NCI-H1417 treated with DMSO at 0.1 percent for 48 hours (cell line): ENCODE data around the gene BTBD2.

ENCODE experiments used
- DNase-seq: peaks from one replicate; lab custom pipeline; 2025; lab: John Stamatoyannopoulos, UW

Gene BTBD2

DNA sequence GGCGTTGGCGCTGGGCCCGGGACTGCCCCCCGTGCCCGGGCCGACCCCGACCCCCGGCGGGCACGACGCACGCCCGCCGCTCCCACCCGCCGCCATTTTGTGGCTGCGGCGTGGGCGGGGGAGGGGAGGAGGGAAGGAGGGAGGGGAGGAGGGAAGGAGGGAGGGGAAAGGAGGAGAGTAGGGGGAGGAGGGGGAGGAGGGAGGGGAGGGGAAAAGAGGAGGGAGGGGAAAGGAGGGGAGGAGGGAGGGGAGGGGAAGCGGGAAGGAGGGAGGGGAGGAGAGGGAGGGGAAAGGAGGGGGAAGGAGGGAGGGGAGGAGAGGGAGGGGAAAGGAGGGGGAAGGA is at the start of gene BTBD2:
BTBD2 (minus strand) TSS at position 107 of the 343 bp plus-strand sequence; CDS start at position 96, 11 bp downstream.
- no peak for DNase-seq

DNA sequence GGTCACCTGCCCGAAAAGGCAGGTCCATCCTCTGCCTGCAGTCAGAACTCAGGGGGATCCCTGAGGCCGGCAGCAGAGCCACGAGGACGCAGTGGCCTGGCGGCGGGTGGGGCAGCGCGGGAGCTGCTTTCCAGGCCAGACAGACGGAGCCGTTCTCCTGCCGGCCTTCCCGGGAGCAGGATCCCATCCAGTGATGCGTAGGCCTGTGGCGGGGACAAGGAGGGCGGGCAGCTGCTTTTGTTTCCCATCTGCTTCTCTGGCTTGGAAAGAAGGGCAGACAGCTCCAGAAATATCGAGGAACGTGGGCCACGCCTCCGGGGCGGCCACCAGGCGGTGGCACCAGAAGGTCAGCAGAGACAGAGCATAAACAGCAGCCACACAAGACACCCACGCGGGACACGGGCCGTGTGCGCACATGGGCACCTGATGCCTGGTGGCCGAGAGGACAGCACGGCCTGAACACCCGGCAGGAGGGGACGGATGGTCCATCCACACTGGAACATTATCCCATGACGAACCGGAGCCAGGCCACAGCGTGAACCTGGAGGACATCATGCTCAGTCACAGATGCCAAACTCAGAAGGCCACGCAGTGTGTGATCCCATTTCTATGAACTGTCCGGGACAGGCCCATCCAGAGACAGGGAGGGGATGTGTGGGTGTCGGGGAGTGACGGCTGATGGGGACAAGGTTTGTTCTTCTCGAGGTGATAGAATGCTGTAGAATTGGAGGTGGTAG is 49.4 kb upstream of the BTBD2 start:
- DNase-seq: no peak

DNA sequence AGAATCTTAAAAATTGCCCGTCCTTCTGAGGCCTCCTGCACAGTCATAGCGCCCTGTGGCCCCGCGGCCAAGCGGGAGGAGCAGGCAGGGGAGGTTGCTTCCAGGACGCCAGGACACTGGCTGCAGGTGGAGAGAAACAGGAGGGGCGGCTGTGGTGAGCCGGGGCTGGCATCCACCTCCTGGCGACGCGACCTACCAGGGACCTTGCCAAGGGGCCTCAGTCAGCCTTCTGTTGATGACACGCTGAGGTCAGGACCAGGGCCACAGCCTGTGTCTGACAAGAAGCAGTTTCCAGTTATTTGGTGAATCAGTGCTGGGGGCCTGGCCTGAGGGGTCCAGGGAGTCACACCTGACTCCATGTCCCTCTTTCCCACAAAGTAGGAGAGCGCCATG is 48.9 kb upstream of the BTBD2 start:
- no peak for DNase-seq

DNA sequence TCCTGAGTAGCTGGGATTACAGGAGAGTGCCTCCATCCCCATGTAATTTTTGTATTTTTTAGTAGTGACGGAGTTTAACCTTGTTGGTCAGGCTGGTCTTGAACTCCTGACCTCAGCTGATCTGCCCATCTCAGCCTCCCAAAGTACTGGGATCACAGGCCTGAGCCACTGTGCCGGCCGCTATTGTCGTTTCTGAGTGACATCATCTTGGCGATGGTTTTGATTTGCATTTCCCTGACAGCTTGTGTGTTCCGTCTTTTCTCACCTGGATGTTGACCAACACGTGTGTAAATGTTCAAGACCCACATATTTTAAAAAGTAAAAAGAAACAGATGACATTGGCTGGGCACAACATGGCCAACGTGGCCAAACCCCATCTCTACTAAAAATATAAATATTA is 48.3 kb upstream of the BTBD2 start:
- DNase-seq: no peak

DNA sequence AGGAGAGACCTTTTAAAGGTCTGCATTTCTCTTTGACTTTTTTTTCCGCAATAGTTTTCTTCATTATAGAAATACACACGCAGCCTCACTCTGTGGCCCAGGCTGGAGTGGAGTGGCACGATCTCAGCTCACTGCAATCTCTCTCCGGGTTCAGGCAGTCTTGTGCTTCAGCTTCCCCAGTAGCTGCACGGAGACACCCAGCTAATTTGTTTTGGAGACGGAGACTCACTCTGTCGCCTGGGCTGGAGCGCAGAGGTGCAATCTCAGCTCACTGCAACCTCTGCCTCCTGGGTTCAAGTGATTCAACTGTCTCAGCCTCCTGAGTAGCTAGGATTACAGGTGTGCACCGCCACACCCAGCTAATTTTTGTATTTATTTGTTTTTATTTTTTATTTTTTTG is 47.3 kb upstream of the BTBD2 start:
- no peak for DNase-seq

DNA sequence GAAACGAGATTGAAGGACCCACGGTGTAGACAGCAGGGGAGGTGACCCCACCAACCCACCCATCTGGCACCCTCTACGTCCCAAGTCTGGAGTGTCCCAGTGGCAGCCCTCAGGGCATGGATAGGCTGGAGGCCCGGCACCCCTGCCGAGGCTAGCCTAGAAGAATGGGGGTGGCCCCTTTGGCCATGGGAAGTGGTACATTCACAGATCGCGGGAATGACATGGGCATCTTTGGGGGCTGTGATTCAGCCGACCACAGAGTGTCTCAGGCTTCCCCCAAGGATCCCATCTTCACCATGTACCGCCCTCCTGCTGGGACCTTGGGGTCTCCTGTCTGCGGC is 46.8 kb upstream of the BTBD2 start:
- DNase-seq: no peak

DNA sequence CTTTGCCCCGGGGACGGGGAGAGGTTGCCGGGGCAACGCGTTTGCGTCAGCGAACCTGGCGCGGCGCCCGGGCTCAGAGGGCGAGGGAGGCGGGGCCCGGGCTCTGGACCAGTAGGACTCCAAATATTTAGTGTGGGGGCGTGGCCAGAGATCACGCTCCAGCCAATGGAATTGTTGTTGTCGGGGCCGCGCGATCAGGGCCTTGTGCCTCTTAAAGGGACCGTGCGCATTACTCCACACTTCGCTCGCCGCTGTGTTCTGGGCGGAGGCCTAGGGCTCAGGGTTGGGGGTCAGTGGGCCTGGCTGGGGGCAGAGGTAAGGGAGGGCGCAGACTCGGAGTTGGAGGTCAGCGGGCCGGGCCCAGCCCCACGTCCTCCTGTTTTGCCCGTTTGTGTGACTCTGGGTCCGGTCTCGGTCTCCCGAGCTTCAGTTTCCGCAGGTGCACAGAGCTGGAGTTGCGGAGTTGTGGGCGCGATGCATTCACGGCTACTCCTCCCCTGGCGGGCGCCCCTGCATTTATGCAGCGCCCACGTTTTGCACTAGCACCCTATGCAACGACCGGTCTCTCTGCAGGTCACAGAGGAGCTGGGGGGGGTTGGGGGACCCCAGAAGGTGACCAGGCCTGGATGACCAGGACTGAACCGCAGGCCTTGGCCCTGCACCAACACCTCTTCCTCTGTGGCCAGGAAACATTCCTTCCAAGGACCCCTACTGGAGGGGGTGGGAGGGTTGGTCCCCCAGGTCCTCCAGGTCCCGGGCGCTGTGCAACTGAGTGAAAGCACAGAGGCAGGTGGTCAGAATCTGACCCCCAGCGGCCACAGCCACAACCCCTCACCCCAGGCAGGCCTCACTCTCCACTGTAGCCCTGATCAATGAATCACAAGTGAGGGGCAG is 46.2 kb upstream of the BTBD2 start:
- peak; percentile 98 for DNase-seq

DNA sequence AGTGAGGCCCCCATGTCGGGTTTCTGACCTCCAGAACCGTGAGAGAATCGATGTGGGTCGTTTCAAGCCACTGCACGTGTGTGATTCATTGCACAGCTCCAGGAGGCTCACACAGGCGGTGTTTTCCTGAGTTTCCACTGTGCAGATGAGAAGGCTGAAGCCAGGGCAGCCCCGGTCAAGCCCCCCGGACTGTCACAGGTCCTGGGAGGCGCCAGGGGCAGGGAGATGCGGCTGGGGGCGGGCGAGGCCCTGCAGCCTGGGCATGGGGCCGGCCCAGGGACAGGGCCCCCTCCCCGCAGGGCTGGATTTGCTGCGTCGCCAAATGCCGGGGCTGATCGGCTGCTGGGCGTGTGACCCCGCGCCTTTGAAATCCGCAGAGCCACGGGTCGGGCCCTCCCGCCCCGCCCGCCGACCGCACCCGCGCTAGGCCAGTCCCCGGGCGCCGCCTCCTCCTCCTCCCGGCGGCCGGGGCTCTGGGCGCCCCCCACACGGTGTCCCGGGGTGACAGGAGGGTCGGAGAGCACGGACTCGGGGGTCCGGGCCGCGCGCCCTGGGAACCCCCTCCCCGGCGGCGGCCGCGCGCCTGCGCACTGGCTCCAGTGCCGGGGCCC is 45.5 kb upstream of the BTBD2 start:
- DNase-seq: no peak

DNA sequence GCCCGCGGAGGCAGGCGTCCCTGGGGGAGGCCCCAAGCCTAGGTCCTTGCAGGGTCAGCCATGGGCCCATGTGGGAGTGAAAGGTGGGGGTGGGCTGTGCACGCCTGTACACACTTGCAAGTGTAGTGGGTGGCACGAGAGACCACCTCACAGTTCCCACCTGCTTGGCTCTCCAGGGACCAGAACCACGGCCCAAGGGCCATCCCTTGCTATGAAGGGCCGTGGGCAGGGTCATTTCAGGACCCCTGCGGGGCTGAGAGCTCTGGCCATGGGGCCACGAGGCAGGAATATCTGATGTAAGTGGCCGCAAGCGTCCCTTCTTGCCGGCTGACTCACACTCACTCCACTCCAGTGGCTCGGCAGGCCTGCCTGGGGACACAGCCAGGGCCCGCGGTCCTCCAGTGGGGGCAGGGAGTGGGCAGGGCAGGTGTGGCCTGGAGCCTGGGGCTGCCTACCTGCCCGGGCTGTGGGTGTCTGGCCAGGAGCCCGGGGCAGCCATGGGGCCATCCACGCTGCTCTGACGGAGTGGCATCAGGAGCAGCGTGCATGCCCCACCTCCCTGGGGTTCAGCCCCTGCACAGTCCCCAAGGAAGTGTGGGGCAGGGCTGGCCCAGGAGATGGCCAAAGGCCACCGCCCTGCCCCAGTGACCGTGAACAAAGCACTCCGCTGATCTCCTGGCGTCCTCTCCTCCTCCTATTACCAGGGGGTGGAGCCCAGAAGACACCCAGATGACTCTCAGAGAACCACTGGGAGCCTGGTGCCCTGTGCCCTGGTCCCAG is 44.1 kb upstream of the BTBD2 start:
- no peak for DNase-seq

DNA sequence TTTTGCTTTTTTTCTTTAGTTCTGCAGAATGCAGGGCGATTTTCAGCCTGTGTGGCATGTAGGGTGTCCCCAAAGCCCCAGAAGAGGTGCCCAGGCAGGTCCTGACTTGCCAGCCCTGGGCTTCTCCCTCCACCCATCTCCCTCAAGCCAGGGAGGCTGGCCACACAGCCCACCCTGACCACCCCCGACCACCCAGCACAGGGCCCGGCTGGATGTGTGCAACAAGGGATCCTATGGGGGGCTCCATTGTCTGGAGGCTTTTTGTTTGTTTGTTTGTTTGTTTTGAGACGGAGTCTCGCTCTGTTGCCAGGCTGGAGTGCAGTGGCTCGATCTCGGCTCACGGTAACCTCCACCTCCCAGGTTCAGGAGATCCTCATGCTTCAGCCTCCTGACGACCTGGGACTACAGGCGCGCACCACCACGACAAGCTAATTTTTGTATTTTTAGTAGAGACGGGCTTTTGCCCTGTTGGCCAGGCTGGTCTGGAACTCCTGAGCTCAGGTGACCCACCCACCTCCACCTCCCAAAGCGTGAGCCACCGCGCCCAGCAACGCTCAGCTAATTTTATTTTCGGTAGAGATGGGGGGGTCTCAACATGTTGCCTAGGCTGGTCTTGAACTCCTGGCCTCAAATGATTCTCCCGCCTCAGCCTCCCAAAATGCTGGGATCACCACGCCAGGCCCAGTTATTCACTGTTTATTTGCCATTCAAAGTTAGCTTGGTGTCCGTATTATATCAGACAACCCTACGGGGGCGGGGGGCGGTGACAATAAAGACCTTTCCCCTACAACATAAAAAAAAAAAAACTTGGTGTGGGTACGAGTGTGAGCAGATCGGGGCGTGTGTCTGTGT is 43.3 kb upstream of the BTBD2 start:
- DNase-seq: no peak

DNA sequence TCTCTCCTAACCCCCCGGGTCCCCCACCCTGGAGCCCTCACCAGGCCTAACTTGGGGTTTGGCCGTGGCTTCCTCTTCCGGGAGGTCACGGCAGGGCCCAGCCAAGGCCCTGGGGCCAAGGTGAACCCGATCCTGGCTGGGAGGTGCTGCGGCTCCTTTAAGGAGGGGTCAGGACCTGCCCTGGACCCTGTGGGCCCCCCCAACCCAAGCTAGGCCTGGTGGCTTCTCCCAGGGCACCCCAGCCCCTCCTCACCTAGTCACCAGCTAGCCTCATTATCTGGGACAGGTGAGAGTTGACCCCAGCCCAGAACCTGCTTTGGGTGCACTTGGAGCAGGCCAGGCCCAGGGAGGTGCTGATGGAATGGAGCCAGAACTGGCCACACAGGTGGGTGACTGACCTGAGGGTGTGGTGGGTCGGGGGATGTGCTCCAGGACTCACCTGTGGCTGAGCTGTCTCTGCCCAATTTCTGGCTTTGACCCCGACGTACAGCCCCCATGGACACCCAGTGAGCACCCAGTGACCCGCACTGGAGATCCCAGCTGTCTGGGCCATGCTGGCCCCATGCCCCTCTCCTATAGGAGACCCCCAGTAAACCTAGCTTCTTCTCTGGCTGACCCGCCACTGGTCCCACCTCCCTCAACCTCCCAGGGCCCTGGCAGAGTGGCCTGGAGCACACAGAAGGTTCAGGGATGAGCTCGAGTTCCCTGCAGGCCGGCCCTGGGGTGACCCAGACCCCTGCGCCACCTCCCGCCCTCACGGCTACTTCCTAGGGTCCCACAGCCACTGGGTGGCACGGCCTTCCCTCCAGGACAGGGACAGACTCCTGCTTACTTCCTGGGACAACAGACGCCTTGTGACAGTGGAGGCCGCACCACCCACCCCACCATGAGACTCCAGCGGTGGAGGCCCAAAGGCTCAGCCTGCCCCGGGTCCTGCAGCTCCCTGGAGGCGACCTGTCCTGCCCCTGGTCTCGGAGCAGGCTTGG is 42.3 kb upstream of the BTBD2 start:
- no peak for DNase-seq

DNA sequence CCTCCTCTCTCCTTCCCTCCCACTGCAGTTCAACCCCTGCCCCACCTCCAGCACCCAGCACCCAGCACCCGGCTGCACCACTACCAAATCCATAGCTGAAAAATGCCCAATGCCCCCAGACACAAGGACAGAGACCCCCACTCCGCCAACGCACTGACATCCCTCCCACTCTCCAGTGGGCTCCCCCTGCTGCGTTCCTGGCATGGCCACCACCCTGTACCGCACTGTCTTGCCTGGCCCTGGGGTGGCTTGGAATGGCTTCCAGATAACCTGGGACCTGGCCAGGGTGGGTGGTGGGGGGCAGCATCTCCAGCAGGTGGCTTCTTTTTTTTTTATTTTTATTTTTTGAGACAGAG is 41.3 kb upstream of the BTBD2 start:
- DNase-seq: no peak

DNA sequence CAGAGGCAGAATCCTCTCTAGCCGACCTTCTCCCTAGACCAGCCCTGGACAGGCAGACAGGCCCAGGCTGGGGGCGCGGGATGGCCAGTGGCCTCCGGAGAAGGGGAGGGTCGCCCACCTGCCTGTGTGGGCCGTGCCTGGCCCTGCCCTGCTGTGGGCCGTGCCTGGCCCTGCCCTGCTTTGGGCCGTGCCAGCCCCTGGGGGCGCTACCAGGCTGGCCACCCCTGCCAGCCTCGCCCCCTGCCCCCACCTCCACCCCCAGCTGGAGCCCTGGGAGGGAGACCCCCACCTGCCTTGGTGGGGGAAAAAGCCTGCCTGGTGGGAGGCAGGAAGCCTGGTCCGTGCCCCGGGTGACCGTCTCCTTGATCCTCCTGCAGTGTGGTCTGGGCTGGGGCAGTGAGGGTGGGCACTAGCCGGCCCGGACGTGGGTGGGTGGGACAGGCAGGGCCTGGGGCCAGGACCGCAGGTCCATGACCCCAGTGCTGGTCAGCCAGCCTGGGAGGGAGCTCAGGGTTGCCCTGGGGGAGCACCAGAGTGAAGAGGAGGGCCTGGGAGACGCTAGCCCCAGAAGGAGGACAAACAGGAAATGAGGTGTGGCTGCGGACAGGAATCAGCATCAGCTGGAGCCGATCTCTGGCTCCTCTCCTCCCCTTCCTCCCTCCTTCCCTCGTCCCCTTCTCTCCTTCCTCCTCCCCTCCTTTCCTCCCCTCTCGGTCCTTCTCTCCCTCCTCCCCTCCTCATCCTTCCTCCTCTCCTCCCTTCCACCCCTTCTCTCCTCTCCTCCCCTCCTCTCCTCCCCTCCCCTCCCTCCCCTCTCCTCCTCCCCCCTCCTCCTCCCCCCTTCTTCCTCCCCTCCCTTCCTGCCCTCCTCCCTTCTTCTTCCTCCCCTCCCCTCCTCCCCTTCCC is 40.7 kb upstream of the BTBD2 start:
- no peak for DNase-seq

DNA sequence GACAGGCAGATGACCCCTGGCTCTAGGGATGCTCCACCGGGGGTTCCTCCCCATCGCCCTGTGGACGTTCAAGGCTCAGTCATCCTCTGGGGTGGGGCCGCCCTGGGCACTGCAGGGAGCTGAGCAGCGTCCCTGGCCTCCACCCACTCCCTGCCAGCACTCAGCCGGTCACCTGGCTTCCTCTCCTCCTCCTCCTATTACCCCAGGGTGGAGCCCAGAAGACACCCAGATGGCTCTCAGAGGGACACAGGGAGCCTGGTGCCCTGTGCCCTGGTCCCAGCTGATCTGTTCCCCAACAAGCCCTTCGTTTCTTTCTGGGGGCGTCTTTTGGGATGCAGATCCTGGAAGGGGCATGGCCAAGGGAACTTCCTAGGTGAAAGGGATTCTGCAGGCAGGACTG is 39.2 kb upstream of the BTBD2 start:
- no peak for DNase-seq

DNA sequence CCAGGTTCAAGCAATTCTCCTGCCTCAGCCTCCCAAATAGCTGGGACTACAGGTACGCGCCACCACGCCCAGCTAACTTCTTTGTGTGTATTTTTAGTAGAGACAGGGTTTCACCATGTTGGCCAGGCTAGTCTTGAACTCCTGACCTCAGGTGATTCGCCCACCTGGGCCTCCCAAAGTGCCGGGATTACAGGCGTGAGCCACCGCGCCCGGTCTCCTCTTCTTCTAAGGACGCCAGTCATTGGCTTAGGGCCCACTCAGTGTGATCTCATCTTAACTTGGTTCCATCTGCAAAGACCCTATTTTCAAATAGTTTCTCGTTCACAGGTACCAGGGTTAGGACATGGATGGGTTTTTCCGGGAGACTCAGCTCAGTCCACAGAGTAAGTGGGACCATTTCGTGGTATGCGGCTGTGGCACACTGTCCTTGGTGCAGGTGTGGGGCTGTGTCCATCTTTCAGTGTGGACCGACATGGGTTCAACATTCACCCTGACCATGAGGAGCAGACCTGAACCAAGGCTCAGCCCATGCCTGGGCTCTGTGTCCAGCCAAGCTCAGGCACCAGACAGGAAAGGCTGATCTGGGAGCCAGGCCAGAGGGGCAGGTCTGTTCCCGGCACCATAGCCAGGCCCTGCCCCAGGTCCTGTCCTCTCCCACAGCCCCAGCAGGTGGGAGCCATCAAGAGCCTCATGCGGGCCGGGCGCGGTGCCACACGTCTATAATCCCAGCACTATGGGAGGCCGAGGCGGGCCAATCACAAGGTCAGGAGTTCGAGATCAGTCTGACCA is 38.3 kb upstream of the BTBD2 start:
- DNase-seq: no peak

DNA sequence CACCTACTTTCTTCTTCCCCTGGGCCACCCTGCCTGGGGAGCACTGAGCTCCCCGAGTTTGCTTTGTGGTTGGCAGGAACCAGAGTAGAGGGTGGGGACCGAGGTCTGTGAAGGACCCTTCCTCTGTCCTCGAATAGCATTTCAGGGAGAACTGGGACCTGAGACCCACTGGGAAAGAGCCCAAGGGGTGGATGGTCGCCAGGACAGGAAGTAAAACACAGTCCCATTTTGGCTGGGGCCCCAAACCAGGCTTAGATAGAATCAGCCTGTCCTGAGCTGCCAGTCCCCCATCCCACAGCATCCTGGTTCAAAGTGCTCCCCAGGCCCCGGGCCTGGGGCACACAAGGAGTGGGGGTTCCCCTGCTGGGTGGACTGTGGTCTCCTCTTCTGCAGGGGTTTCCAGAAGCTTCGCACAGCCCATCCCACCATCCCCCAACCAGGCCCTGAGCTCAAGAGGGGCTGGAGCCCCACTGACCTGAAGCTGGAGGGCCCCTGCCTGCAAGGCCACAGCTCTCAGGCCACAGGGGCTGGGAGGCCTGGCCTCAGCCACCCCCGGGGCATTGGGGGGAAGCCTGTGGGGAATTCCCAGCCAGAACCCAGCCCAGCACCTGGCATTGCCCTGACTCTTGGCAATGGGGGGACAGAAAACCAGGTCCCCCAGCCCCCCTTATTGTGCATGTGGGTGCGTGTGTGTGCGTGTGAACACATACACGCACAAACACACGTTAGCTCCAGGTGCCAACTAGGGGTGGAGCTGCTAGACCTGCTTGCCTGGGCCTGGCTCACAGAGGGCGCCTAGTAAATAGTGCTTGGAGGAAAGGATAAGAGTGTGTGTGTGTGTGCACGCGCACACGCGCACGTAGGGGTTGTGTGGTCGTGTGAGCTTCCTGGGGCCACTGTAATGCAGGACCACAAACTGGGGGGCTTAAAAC is 36.5 kb upstream of the BTBD2 start:
- DNase-seq: no peak
